Stomach (tissue), 9 donors: ENCODE results near the gene CIAO3. TPM values are rescaled to one million over a fixed set of nuclear protein-coding genes. Genes with fewer than 3 reads are reported as not detected.
A peak's percentile ranks its signal among the peaks of the same experiment; 100 is the strongest.

ENCODE experiments used
- DNase-seq, 2 donors: peaks; one replicate each; pipeline versions ENCODE4 v3.0.0 to v3.0.0-alpha.2; 2013 to 2019
- H3K27ac ChIP-seq, 5 donors: fragments of 200-600 bp in 4 of 5; sonication (generic) in 4 of 5; one replicate each; pipeline ENCODE4 v1.5.1; 2013 to 2019; ENCODE audit warnings: mild to moderate bottlenecking in 1 of 5, moderate library complexity in 1 of 5
- H3K27me3 ChIP-seq, 3 donors: fragments of 200-600 bp; sonication (generic); one replicate each; pipeline ENCODE4 v1.5.1; 2017 to 2019; ENCODE audit warnings: mixed run types in 1 of 3
- H3K36me3 ChIP-seq, 4 donors: fragments of 200-600 bp; sonication (generic); 1 replicate in 3 of 4; 2 replicates in 1 of 4; pipeline ENCODE4 v1.5.1; 2016 to 2019
- H3K4me1 ChIP-seq, 4 donors: fragments of 200-600 bp; sonication (generic); one replicate each; pipeline ENCODE4 v1.5.1; 2016 to 2019
- H3K4me3 ChIP-seq, 4 donors: fragments of 200-600 bp; sonication (generic) in 3 of 4; one replicate each; pipeline ENCODE4 v1.5.1; 2016 to 2019; ENCODE audit warnings: mild to moderate bottlenecking in 1 of 4
- H3K9me3 ChIP-seq, 4 donors: fragments of 200-600 bp; sonication (generic); one replicate each; pipeline ENCODE4 v1.5.1; 2016 to 2019
- CTCF ChIP-seq, 7 experiments: fragments of 450-650 bp in 4 of 7; fragments of 200-600 bp in 3 of 7; sonication (generic) in 3 of 7; IDR thresholded peaks; one replicate each; pipeline ENCODE4 v1.5.1; 2016 to 2019; ENCODE audit warnings: antibody characterized with exemption in 7 of 7, control low read depth in 2 of 7, mild to moderate bottlenecking in 1 of 7
- EP300 ChIP-seq: sonication (generic); formaldehyde crosslinking; IDR thresholded peaks from one replicate; pipeline ENCODE4 v1.6.1; 2017; ENCODE audit warnings: antibody characterized with exemption
- POLR2A ChIP-seq, 4 donors: fragments of 450-650 bp; IDR thresholded peaks; one replicate each; pipeline ENCODE4 v1.6.1; 2016; ENCODE audit warnings: antibody characterized with exemption in 4 of 4, control low read depth in 2 of 4, mild to moderate bottlenecking in 1 of 4, moderate library complexity in 1 of 4
- POLR2AphosphoS5 ChIP-seq, 3 donors: sonication (generic); formaldehyde crosslinking; IDR thresholded peaks; one replicate each; pipeline ENCODE4 v1.6.1; 2016; ENCODE audit warnings: antibody characterized with exemption in 3 of 3
- WGBS, 5 donors: extraction: QIAGEN DNeasy Blood & Tissue Kit in 3 of 5; methylation state at CpG; one replicate each; pipeline versions ENCODE4 v1.1.5 to v1.1.7; 2013 to 2018; 5-methylcytosine and 5-hydroxymethylcytosine counted together
- intact Hi-C: fragments of 100-400 bp; cut with DNase I; formaldehyde crosslinking; loops from one replicate; pipeline ENCODE4 v1.15.1; 2023; ENCODE audit warnings: low total_unique reads
- polyA plus RNA-seq, 3 donors: library from polyadenylated mRNA; stranded (reverse); fragments of 200-250 nt; gene quantifications; one replicate each; pipeline ENCODE4 v1.2.3, GENCODE V29; 2013
- total RNA-seq, 5 donors: library from RNA; depleted of rRNA; stranded (reverse); fragments of >200 nt; gene quantifications; one replicate each; pipeline versions ENCODE4 v1.1.0 to v1.2.3, GENCODE V29; 2014 to 2016
- donor health status: healthy with polysubstance abuse.
- donor health status: Bipolar disorder and iron deficiency.
- donor health status: healthy.

CIAO3 gene
- total and polyA plus RNA-seq, 8 donors: 22.8 to 145 (median 49.6) TPM

- peaks cover 10 to 32% (median 20%) of the 10 kb centered on the region in 4 donors for H3K36me3 ChIP-seq
- WGBS, 5 donors: 76 to 85% (median 82%) methylated on average over 26 of the region's 26 CpGs
- no peak for DNase-seq
- no peaks in the 10 kb centered on the region for H3K9me3 ChIP-seq
- intact Hi-C loops: no loop called here
- H3K27me3 ChIP-seq: peaks cover 6 to 32% (median 18%) of the 10 kb centered on the region in 3 donors
- peak overlapping the region; percentile 82 to 98 (median 88) for H3K4me3 ChIP-seq
- peak overlapping the region in 4 of 5 donors; percentile 84 to 92 (median 90) for H3K27ac ChIP-seq
- no peak for TF ChIP-seq CTCF (IDR thresholded peaks at IDR 0.05)
- TF ChIP-seq POLR2AphosphoS5 (IDR thresholded peaks at IDR 0.05): no peak
- TF ChIP-seq EP300: no peak
- TF ChIP-seq POLR2A (IDR thresholded peaks at IDR 0.05): no peak
- peaks cover 36 to 66% (median 58%) of the 10 kb centered on the region in 4 donors for H3K4me1 ChIP-seq
These were observed 51.5 kb downstream of the CIAO3 start for GRCh38 chr16:689175-689897.

DNA sequence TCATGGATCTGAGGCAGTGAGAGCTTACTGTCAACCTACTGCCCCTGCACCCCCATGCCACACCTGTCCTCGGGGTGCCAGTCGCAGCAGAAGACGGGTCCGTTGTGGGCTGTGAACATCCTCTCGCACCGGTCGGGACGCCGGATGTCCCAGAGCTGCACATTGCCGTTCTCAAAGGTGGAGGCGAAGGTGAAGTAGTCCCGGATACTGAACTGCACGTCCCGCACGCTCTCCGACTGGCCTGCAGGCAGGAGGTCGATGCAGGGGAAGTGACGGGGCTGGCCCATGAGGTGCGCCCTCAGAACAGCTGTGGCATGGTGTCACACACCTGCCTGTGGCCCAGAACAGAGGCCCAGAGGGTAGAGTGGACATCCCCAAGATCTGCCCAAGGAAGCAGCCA lies 53.3 kb downstream of the CIAO3 start:
- no peak for TF ChIP-seq POLR2A (IDR thresholded peaks at IDR 0.05)
- no peak for TF ChIP-seq CTCF (IDR thresholded peaks at IDR 0.05)
- TF ChIP-seq EP300: no peak
- no peak for TF ChIP-seq POLR2AphosphoS5 (IDR thresholded peaks at IDR 0.05)
- Histone ChIP-seq H3K9me3 (no peaks in the 10 kb centered on the region), H3K27ac (no peak overlapping the region), H3K36me3 (peaks cover 19 to 41% (median 28%) of the 10 kb centered on the region in 4 donors), H3K4me1 (peaks cover 45 to 72% (median 65%) of the 10 kb centered on the region in 4 donors), H3K4me3 (no peak overlapping the region), H3K27me3 (peaks cover 0 to 14% (median 0%) of the 10 kb centered on the region in 3 donors)
- intact Hi-C loops: no loop called here
- WGBS, 5 donors: 88 to 93% (median 91%) methylated on average over 16 to 19 of the region's 19 CpGs
- DNase-seq: no peak

- TF ChIP-seq EP300 (no peak), POLR2A (IDR thresholded peaks at IDR 0.05) (no peak), POLR2AphosphoS5 (IDR thresholded peaks at IDR 0.05) (no peak), CTCF (IDR thresholded peaks at IDR 0.05) (no peak)
- peaks cover 0 to 6% (median 0%) of the 10 kb centered on the region in 3 donors for H3K27me3 ChIP-seq
- H3K4me1 ChIP-seq: peaks cover 53 to 80% (median 73%) of the 10 kb centered on the region in 4 donors
- no peak overlapping the region for H3K4me3 ChIP-seq
- no peaks in the 10 kb centered on the region for H3K9me3 ChIP-seq
- intact Hi-C loops: no loop called here
- 91 to 94% (median 93%) methylated on average over 48 to 51 of the region's 51 CpGs; no CpG with 5 or more reads in 1 of the 5 donors for WGBS, 5 donors
- H3K36me3 ChIP-seq: peaks cover 27 to 49% (median 36%) of the 10 kb centered on the region in 4 donors
- no peak overlapping the region for H3K27ac ChIP-seq
- DNase-seq: no peak
These were observed 54.1 kb downstream of the CIAO3 start for GRCh38 chr16:686459-687260.

GRCh38 chr16:685967-686366 lies 54.8 kb downstream of the CIAO3 start:
- Histone ChIP-seq H3K27ac (no peak overlapping the region), H3K4me3 (no peak overlapping the region), H3K4me1 (peaks cover 60 to 87% (median 80%) of the 10 kb centered on the region in 4 donors), H3K36me3 (peaks cover 32 to 52% (median 41%) of the 10 kb centered on the region in 4 donors), H3K27me3 (no peaks in the 10 kb centered on the region), H3K9me3 (no peaks in the 10 kb centered on the region)
- intact Hi-C loops: no loop called here
- WGBS, 5 donors: 54 to 90% (median 58%) methylated on average over 2 to 10 of the region's 10 CpGs
- peak; percentile 59 to 76 for DNase-seq
- TF ChIP-seq POLR2A (IDR thresholded peaks at IDR 0.05): no peak
- TF ChIP-seq POLR2AphosphoS5 (IDR thresholded peaks at IDR 0.05): peak in 1 of 3 donors; percentile 18
- peak in 4 of 7 experiments; percentile 19 to 47 (median 32) for TF ChIP-seq CTCF (IDR thresholded peaks at IDR 0.05)
